NCI-H524 treated with DMSO at 0.1 percent for 48 hours (cell line): Measurements from ENCODE around the gene AGPAT3.
"Not testable (repeated sequence)": the region's sequence is repeated elsewhere in the genome, so short reads cannot be mapped to it uniquely, and the experiment has no call there.

Source experiments
- DNase-seq: peaks from one replicate; lab custom pipeline; 2025; lab: John Stamatoyannopoulos, UW

Gene AGPAT3

GRCh38 chr21:43864962-43865539 lies at the start of gene AGPAT3:
TSS of gene AGPAT3 (plus strand) at chr21:43865223. CDS start at chr21:43959682, 94,459 bp downstream.
- no peak for DNase-seq

- DNase-seq = no peak
These were observed 49.0 kb upstream of the AGPAT3 start for GRCh38 chr21:43815991-43816390.

- DNase-seq = no peak
These were observed 48.4 kb upstream of the AGPAT3 start for GRCh38 chr21:43816611-43817071.

GRCh38 chr21:43817157-43818086 lies 47.6 kb upstream of the AGPAT3 start:
- DNase-seq = no peak

GRCh38 chr21:43818685-43819084 lies 46.3 kb upstream of the AGPAT3 start:
- DNase-seq = no peak

GRCh38 chr21:43819511-43820405 lies 45.3 kb upstream of the AGPAT3 start:
- DNase-seq = no peak

GRCh38 chr21:43820466-43820865 lies 44.6 kb upstream of the AGPAT3 start:
- no peak for DNase-seq

GRCh38 chr21:43822166-43822565 lies 42.9 kb upstream of the AGPAT3 start:
- DNase-seq = not testable (repeated sequence)

- not testable (repeated sequence) for DNase-seq
These were observed 42.3 kb upstream of the AGPAT3 start for GRCh38 chr21:43822741-43823140.

GRCh38 chr21:43824333-43825241 lies 40.4 kb upstream of the AGPAT3 start:
- no peak for DNase-seq

- DNase-seq = no peak
These were observed 39.6 kb upstream of the AGPAT3 start for GRCh38 chr21:43825242-43825935.

- DNase-seq = no peak
These were observed 38.9 kb upstream of the AGPAT3 start for GRCh38 chr21:43825936-43826622.

GRCh38 chr21:43826623-43826974 lies 38.4 kb upstream of the AGPAT3 start:
- no peak for DNase-seq

- DNase-seq = no peak
These were observed 37.9 kb upstream of the AGPAT3 start for GRCh38 chr21:43827015-43827611.

- no peak for DNase-seq
These were observed 35.9 kb upstream of the AGPAT3 start for GRCh38 chr21:43829161-43829560.

- no peak for DNase-seq
These were observed 35.4 kb upstream of the AGPAT3 start for GRCh38 chr21:43829575-43830119.

GRCh38 chr21:43832158-43832550 lies 32.9 kb upstream of the AGPAT3 start:
- DNase-seq = no peak

- DNase-seq = no peak
These were observed 32.4 kb upstream of the AGPAT3 start for GRCh38 chr21:43832648-43833047.
